Neural cell (in vitro differentiated cells): ENCODE measurements around the gene GMDS.

Source experiments
- CTCF ChIP-seq: fragments of 450-650 bp; IDR thresholded peaks from 2 replicates; pipeline ENCODE4 v1.5.1; 2014; ENCODE audit warnings: antibody characterized with exemption, mild to moderate bottlenecking, moderate library complexity; ENCODE audit not compliant: poor library complexity, severe bottlenecking
- EZH2 ChIP-seq: fragments of 200-600, 300-800 bp; shearing (Covaris generic), sonication (generic); IDR thresholded peaks from 2 replicates; pipeline ENCODE4 v1.6.1; 2014; ENCODE audit warnings: antibody characterized with exemption, low read length, borderline replicate concordance, mild to moderate bottlenecking; ENCODE audit not compliant: insufficient read depth, poor library complexity, severe bottlenecking
- POLR2AphosphoS5 ChIP-seq: IDR thresholded peaks from 2 replicates; pipeline ENCODE4 v1.6.1; 2012
- REST ChIP-seq: IDR thresholded peaks from 2 replicates; pipeline ENCODE4 v1.6.1; 2012; ENCODE audit warnings: borderline replicate concordance
- TAF1 ChIP-seq: IDR thresholded peaks from 2 replicates; pipeline ENCODE4 v1.6.1; 2012; ENCODE audit warnings: low read depth

GRCh38 chr6:1931817-1932216 is 313.6 kb downstream of the GMDS start:
- TF ChIP-seq CTCF (no peak), POLR2AphosphoS5 (no peak), TAF1 (no peak), REST (no peak), EZH2 (no peak)
